ENCODE measurements around the gene TSNAXIP1. TPM values are rescaled to one million over a fixed set of nuclear protein-coding genes. Genes with fewer than 3 reads are reported as not detected.

Gene TSNAXIP1
- polyA plus RNA-seq, 3 donors, result 0.23 TPM; not detected in 2

- Histone ChIP-seq H3K79me2 (ENCODE audit: insufficient read depth, low read length) (peaks cover 39% of the 10 kb centered on the region), H3K27me3 (ENCODE audit: control insufficient read depth in 2 of 2, insufficient read depth in 2 of 2, low read length in 2 of 2) (no peaks in the 10 kb centered on the region), H4K20me1 (ENCODE audit: insufficient read depth, low read length) (peaks cover 39% of the 10 kb centered on the region), H3K4me3 (replicated peaks in 1 of 3; ENCODE audit: low read depth in 2 of 3, low read length in 3 of 3) (peak within 1 kb of the TSS; percentile 92 to 99 (median 93)), H3K4me1 (ENCODE audit: control insufficient read depth in 1 of 2, insufficient read depth in 2 of 2, low read length in 2 of 2) (peaks cover 31 to 34% of the 10 kb centered on the region in 2 donors), H3K27ac (ENCODE audit: low read depth in 1 of 2, low read length in 2 of 2) (peak within 1 kb of the TSS; percentile 87 to 90), H3K36me3 (replicated peaks in 1 of 2; ENCODE audit: control insufficient read depth in 1 of 2, insufficient read depth in 2 of 2, low read length in 2 of 2) (peaks cover 45 to 67% of the 10 kb centered on the region in 2 donors), H3K4me2 (replicated peaks; ENCODE audit: extremely low read depth, low read length, poor library complexity, severe bottlenecking) (peak within 1 kb of the TSS; percentile 85), H3K9ac (ENCODE audit: insufficient read depth, low read length, poor library complexity, severe bottlenecking) (peak within 1 kb of the TSS; percentile 92), H2AFZ (ENCODE audit: insufficient read depth, low read depth, low read length, poor library complexity, severe bottlenecking) (peak within 1 kb of the TSS; percentile 98), H3K9me3 (replicated peaks in 1 of 2; ENCODE audit: control insufficient read depth in 1 of 2, insufficient read depth in 1 of 2, low read length in 2 of 2) (no peaks in the 10 kb centered on the region)
- 2% methylated on average over 71 of the region's 72 CpGs for WGBS (ENCODE audit: insufficient coverage)
- H3K36me3 Mint-ChIP-seq, result peaks cover 37 to 59% of the 10 kb centered on the region in 2 donors
- H3K27ac Mint-ChIP-seq, result peak within 1 kb of the TSS; percentile 89 to 96 (median 92)
- peaks cover 0 to 3% (median 0%) of the 10 kb centered on the region in 3 donors for H3K27me3 Mint-ChIP-seq (ENCODE audit: low read depth in 3 of 3)
- intact Hi-C loops (cut with micrococcal nuclease), result loop anchor here (2.0 to 10.0 kb wide), 4 partner anchors 26 to 62 kb away; partner anchors contain the start of genes CENPT (in 1 of the 2), CTRL (in 1 of the 2), NUTF2 (in 1 of the 2) and PSMB10 (in 1 of the 2)
- peak; percentile 85 to 94 (median 90) for DNase-seq
- peaks cover 0 to 2% (median 0%) of the 10 kb centered on the region in 7 donors for H3K9me3 Mint-ChIP-seq
- peaks cover 38% of the 10 kb centered on the region for H3K4me1 Mint-ChIP-seq
- no peak for TF ChIP-seq CTCF (IDR thresholded peaks at IDR 0.05)
- H3K4me3 Mint-ChIP-seq, result peak within 1 kb of the TSS; percentile 89 to 94
Measured at GRCh38 chr16:67872631-67873434, 66.1 kb downstream of the TSNAXIP1 start, which contains the start of gene EDC4. Gene EDC4, plus strand, starts transcription at chr16:67873052. Its CDS starts 210 bp downstream, at chr16:67873262.

Data from CD14-positive monocyte (primary cell).